ENCODE measurements around the gene TNF.

DNA sequence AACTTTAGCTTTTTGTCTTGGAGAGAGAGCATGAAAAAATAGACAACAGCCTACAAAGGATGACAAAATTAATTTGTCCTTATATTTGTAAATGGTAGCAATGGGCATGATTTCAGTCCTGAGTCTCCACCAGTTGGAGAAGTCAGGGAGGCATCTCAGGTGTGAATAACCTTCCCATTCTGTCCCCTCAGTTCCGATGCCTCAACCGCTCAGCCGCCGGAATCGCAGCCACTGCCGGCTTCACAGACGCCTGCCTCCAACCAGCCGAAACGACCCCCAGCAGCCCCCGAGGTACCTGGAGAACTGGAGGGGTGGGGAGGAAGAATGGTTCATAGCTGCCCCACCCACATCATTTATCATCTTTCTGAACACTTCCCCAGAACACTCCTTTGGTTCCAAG, 48.7 kb downstream of the TNF start:
- TF ChIP-seq, protein P1, sequence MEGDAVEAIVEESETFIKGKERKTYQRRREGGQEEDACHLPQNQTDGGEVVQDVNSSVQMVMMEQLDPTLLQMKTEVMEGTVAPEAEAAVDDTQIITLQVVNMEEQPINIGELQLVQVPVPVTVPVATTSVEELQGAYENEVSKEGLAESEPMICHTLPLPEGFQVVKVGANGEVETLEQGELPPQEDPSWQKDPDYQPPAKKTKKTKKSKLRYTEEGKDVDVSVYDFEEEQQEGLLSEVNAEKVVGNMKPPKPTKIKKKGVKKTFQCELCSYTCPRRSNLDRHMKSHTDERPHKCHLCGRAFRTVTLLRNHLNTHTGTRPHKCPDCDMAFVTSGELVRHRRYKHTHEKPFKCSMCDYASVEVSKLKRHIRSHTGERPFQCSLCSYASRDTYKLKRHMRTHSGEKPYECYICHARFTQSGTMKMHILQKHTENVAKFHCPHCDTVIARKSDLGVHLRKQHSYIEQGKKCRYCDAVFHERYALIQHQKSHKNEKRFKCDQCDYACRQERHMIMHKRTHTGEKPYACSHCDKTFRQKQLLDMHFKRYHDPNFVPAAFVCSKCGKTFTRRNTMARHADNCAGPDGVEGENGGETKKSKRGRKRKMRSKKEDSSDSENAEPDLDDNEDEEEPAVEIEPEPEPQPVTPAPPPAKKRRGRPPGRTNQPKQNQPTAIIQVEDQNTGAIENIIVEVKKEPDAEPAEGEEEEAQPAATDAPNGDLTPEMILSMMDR (IDR thresholded peaks at IDR 0.05; ENCODE audit: low read depth, low read length, poor library complexity, severe bottlenecking): no peak
- TF ChIP-seq EZH2phosphoT487 (IDR thresholded peaks at IDR 0.05; ENCODE audit: borderline replicate concordance, low read length): no peak
